A549 (cell line): ENCODE results near the gene IL1R1. TPM values are rescaled to one million over a fixed set of nuclear protein-coding genes. Genes with fewer than 3 reads are reported as not detected.
A peak's percentile ranks its signal among the peaks of the same experiment; 100 is the strongest.

Experiments used
- ATAC-seq, 2 experiments: fragments of 200-7000 bp in 1 of 2; fragments of >200 bp in 1 of 2; cut with Nextera tagmentation in 1 of 2; cut with Tn5 transposase in 1 of 2; 3 replicates each; pipeline versions ENCODE4 v1.8.0 to v1.9.1; 2018 to 2020; ENCODE audit warnings: mild to moderate bottlenecking in 1 of 2, moderate library complexity in 1 of 2
- CTCF ChIA-PET: fragments of 300-600 bp; sonication (Branson Sonifier 250); formaldehyde crosslinking; extraction: SDS; loops from one replicate; lab custom pipeline; 2021; ENCODE audit warnings: antibody characterized with exemption, inconsistent platforms; lab: Yijun Ruan, JAX
- POLR2A ChIA-PET: fragments of 350-600 bp; formaldehyde crosslinking; extraction: SDS; loops from one replicate; lab custom pipeline; 2021; ENCODE audit warnings: antibody characterized with exemption, inconsistent platforms; lab: Yijun Ruan, JAX
- DNase-seq, 2 experiments: peaks; one replicate each; pipeline versions ENCODE4 v3.0.0 to v3.0.0-alpha.2; 2011 to 2016; ENCODE audit warnings: low read depth in 1 of 2, low spot score in 1 of 2
- FAIRE-seq: peaks from 2 replicates; lab custom pipeline; 2011; peaks lifted over from hg19 to GRCh38; lab: Jason Lieb, UNC
- H3K27ac ChIP-seq, 2 experiments: fragments of >200 bp; sonication (Bioruptor Twin); formaldehyde crosslinking; 3 replicates each; pipeline ENCODE4 v1.5.1; 2016 to 2017
- H3K4me1 ChIP-seq: fragments of >200 bp; sonication (Bioruptor Twin); formaldehyde crosslinking; 3 replicates; pipeline ENCODE4 v1.6.1; 2016
- H3K4me2 ChIP-seq: fragments of >200 bp; sonication (Bioruptor Twin); formaldehyde crosslinking; 3 replicates; pipeline ENCODE4 v1.6.1; 2016
- H3K4me3 ChIP-seq: fragments of >200 bp; sonication (Bioruptor Twin); formaldehyde crosslinking; 3 replicates; pipeline ENCODE4 v1.5.1; 2016
- H3K9me3 ChIP-seq: fragments of >200 bp; sonication (Bioruptor Twin); formaldehyde crosslinking; 3 replicates; pipeline ENCODE4 v1.6.1; 2016
- CBX8 ChIP-seq: fragments of 200-600 bp; sonication (generic); IDR thresholded peaks from 2 replicates; pipeline ENCODE4 v1.6.1; 2016
- CHD2 ChIP-seq: fragments of 150-350 bp; IDR thresholded peaks from 2 replicates; pipeline ENCODE4 v1.6.1; 2014; ENCODE audit warnings: low read length; ENCODE audit not compliant: partially characterized antibody
- EHF ChIP-seq: fragments of 250-450 bp; sonication (Bioruptor Pico); IDR thresholded peaks from 2 replicates; pipeline ENCODE4 v1.5.0; 2020; ENCODE audit warnings: mild to moderate bottlenecking
- FOSB ChIP-seq: fragments of 250-450 bp; sonication (Bioruptor Pico); IDR thresholded peaks from 2 replicates; pipeline ENCODE4 v1.5.0; 2020; ENCODE audit warnings: mild to moderate bottlenecking, moderate library complexity
- FOSL2 ChIP-seq, 2 experiments: fragments of 450-650 bp in 1 of 2; fragments of >200 bp in 1 of 2; sonication (Bioruptor Twin) in 1 of 2; formaldehyde crosslinking; IDR thresholded peaks; 2 replicates each; pipeline versions ENCODE4 v1.5.0 to v1.6.1; 2016 to 2020; ENCODE audit warnings: mild to moderate bottlenecking in 1 of 2, moderate library complexity in 1 of 2
- HEYL ChIP-seq: fragments of 250-450 bp; sonication (Bioruptor Pico); IDR thresholded peaks from 2 replicates; pipeline ENCODE4 v1.8.0; 2021; ENCODE audit warnings: mild to moderate bottlenecking, moderate library complexity
- HOXB13 ChIP-seq: fragments of 250-450 bp; sonication (Bioruptor Pico); IDR thresholded peaks from 2 replicates; pipeline ENCODE4 v1.5.0; 2020; ENCODE audit warnings: low read depth, mild to moderate bottlenecking, moderate library complexity
- KDM5A ChIP-seq: fragments of 200-600 bp; sonication (generic); IDR thresholded peaks from 2 replicates; pipeline ENCODE4 v1.6.1; 2016; ENCODE audit warnings: antibody characterized with exemption, mild to moderate bottlenecking
- NFE2L2 ChIP-seq: fragments of 150-350 bp; conservative IDR thresholded peaks from 2 replicates; pipeline ENCODE4 v1.6.1; 2014; ENCODE audit warnings: low read length
- PHF8 ChIP-seq: fragments of 200-600 bp; sonication (generic); IDR thresholded peaks from 2 replicates; pipeline ENCODE4 v1.6.1; 2016; ENCODE audit warnings: low read depth, mild to moderate bottlenecking, antibody characterized with exemption, moderate library complexity, borderline replicate concordance
- RARB ChIP-seq: fragments of 250-450 bp; sonication (Bioruptor Pico); IDR thresholded peaks from 2 replicates; pipeline ENCODE4 v1.8.0; 2021; ENCODE audit warnings: mild to moderate bottlenecking, moderate library complexity
- RFX5 ChIP-seq: fragments of 450-650 bp; IDR thresholded peaks from 2 replicates; pipeline ENCODE4 v1.7.1; 2014; ENCODE audit warnings: antibody characterized with exemption, mild to moderate bottlenecking, moderate library complexity
- TFCP2L1 ChIP-seq: fragments of 250-450 bp; sonication (Bioruptor Pico); IDR thresholded peaks from 2 replicates; pipeline ENCODE4 v1.5.0; 2021; ENCODE audit warnings: mild to moderate bottlenecking
- TP53 ChIP-seq: fragments of 250-450 bp; sonication (Bioruptor Pico); IDR thresholded peaks from 2 replicates; pipeline ENCODE4 v1.5.0; 2021; ENCODE audit warnings: mild to moderate bottlenecking, moderate library complexity
- ZNF302 ChIP-seq: fragments of 250-450 bp; sonication (Bioruptor Pico); IDR thresholded peaks from 2 replicates; pipeline ENCODE4 v1.9.0; 2021; ENCODE audit warnings: inconsistent platforms, mild to moderate bottlenecking, moderate library complexity
- ZSCAN20 ChIP-seq: fragments of 250-450 bp; sonication (Bioruptor Pico); IDR thresholded peaks from 2 replicates; pipeline ENCODE4 v1.8.0; 2022; ENCODE audit warnings: mild to moderate bottlenecking, moderate library complexity
- WGBS: methylation state at CpG from one replicate; pipeline ENCODE4 v1.1.6; 2017; ENCODE audit errors: missing lambda C conversion rate; 5-methylcytosine and 5-hydroxymethylcytosine counted together
- polyA plus RNA-seq, 4 experiments: library from polyadenylated mRNA; depleted of rRNA in 3 of 4; stranded (reverse); fragments of >200 nt; fragmentation: RNase III in 1 of 4; extraction: RNeasy Plus Mini Kit Qiagen cat#74134 plus additional on column Dnase treatment in 1 of 4; gene quantifications; 2 replicates in 3 of 4; 3 replicates in 1 of 4; pipeline ENCODE4 v1.2.3, GENCODE V29; 2011 to 2017
- TF ChIP-seq, protein P1 (sequence below): fragments of >200 bp; sonication (Bioruptor Twin); formaldehyde crosslinking; IDR thresholded peaks from 3 replicates; pipeline ENCODE4 v1.6.1; 2016
- TF ChIP-seq, protein P2 (sequence below): fragments of 150-350 bp; IDR thresholded peaks from 2 replicates; pipeline ENCODE4 v1.6.1; 2014; ENCODE audit warnings: low read depth, mild to moderate bottlenecking, low read length
- TF ChIP-seq, protein P3 (sequence below): fragments of 250-450 bp; sonication (Bioruptor Pico); IDR thresholded peaks from 2 replicates; pipeline ENCODE4 v1.5.0; 2020; ENCODE audit warnings: low read depth, mild to moderate bottlenecking, moderate library complexity

IL1R1 gene
- polyA plus RNA-seq, 2 of the 4 experiments (the other 2 are of a cell fraction): 32.5 to 34.7 TPM

DNA sequence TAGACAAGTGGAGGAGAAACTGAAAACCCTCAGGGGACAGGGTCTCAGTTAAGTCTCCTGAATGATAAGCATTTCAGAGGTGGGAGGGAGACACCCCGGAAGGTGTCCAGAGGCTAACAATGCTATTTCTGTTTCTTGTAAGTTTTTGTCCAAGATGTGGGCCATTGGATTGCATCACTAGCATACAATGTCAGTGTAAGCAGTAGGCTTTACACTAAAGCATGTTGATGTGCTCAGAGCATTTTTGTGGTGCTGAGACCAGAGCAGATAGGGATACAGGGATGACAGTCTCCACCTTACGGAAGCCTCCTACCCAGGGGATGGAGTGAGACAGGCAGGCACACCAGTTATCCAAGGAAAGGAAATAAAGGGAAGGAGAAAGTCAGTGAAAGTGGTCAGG is 2.2 kb upstream of the IL1R1 start:
- no peak for ATAC-seq
- Histone ChIP-seq H3K4me1 (peaks cover 10% of the 10 kb centered on the region), H3K4me3 (no peak overlapping the region)
- CTCF ChIA-PET: interaction anchor here (1.2 to 4.5 kb wide), 6 partner anchors 16 to 120 kb away, joined by 3 to 24 read pairs (median 6); no protein-coding TSS in a partner anchor
- no peak for FAIRE-seq
- no peak for TF ChIP-seq HEYL (CRISPR knock-in tag)
- no peak for TF ChIP-seq EHF (CRISPR knock-in tag)
- no peak for TF ChIP-seq RFX5
- TF ChIP-seq, protein P1, sequence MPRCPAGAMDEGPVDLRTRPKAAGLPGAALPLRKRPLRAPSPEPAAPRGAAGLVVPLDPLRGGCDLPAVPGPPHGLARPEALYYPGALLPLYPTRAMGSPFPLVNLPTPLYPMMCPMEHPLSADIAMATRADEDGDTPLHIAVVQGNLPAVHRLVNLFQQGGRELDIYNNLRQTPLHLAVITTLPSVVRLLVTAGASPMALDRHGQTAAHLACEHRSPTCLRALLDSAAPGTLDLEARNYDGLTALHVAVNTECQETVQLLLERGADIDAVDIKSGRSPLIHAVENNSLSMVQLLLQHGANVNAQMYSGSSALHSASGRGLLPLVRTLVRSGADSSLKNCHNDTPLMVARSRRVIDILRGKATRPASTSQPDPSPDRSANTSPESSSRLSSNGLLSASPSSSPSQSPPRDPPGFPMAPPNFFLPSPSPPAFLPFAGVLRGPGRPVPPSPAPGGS: no peak
- TF ChIP-seq FOSB: no peak
- no peak for TF ChIP-seq NFE2L2
- TF ChIP-seq, all 56 proteins: peak for 0
- WGBS: 96% methylated on average over 2 of the region's 2 CpGs
- Histone ChIP-seq H3K27ac (0 out of 6 replicates have a peak overlapping the region, but pooled peaks of 1 of the 2 experiments have one; percentile 97), H3K4me2 (no peak overlapping the region), H3K9me3 (peaks cover 22% of the 10 kb centered on the region)
- DNase-seq: no peak
- POLR2A ChIA-PET: no interaction called here

DNA sequence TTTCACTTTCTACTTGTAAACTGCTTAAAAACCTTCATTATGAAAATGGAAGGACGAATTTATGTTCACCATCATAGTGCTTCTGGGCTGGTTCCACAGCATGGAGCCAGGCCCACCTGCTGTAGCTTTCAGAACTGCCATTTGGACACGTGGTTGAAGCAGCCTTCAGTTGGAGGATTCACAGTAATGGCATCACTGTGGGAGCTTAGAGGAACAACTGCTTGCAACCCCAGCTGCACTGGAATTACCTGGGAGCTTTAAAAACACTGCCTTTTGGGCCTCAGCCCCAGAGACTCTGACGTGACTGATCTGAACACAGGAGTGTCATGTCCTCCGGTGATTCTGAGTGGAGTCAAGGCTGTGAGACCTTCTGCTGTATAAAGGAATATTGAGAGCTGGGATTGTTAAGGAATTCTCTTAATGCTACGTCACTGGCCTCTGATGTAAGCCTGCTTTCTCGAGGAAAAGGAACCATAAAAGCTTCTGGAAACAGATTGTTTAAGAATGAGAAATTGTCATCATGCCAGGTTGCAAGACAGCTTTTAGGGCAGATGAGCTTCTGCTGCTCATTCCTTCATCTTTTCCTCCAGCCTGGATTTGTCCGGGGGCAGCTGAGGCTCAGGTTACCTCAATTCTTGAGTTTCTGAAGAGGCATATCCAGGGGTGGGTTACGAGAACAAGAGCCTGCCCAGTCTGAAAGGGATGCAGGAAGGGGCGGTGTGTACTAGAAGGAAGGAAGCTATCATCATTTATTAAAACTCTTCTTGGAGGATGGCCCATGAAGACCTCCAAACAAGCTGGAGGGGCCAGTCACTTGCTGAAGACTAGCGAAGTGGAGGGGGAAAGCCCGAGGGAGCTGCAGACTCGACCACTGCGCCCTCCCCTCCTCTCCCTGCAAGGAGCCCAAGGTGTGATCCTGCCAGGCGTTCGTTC is 1.3 kb upstream of the IL1R1 start:
- H3K4me3 ChIP-seq: no peak overlapping the region
- no peak for FAIRE-seq
- 85% methylated on average over 15 of the region's 15 CpGs for WGBS
- ChIA-PET CTCF (interaction anchor here (0.6 to 3.2 kb wide), 13 partner anchors 15 to 1133 kb away, joined by 3 to 24 read pairs (median 5); partner anchors contain the start of gene IL18R1), POLR2A (interaction anchor here (0.9 to 2.3 kb wide), 4 partner anchors 33 to 100 kb away, joined by 4 to 10 read pairs (median 7); no protein-coding TSS in a partner anchor)
- peaks cover 10% of the 10 kb centered on the region for H3K4me1 ChIP-seq
- no peak for DNase-seq
- peaks cover 31% of the 10 kb centered on the region for H3K9me3 ChIP-seq
- peak overlapping the region; percentile 86 to 97 for H3K27ac ChIP-seq
- no peak for TF ChIP-seq FOSL2 (IDR thresholded peaks at IDR 0.05)
- no peak for TF ChIP-seq FOSL2 (CRISPR knock-in tag; IDR thresholded peaks at IDR 0.05)
- no peak for TF ChIP-seq RARB (CRISPR knock-in tag)
- no peak for TF ChIP-seq TP53
- TF ChIP-seq ZNF302: no peak
- TF ChIP-seq HOXB13: no peak
- TF ChIP-seq, protein P2, sequence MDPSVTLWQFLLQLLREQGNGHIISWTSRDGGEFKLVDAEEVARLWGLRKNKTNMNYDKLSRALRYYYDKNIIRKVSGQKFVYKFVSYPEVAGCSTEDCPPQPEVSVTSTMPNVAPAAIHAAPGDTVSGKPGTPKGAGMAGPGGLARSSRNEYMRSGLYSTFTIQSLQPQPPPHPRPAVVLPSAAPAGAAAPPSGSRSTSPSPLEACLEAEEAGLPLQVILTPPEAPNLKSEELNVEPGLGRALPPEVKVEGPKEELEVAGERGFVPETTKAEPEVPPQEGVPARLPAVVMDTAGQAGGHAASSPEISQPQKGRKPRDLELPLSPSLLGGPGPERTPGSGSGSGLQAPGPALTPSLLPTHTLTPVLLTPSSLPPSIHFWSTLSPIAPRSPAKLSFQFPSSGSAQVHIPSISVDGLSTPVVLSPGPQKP: no peak
- TF ChIP-seq CHD2: no peak
- no peak for TF ChIP-seq RFX5
- TF ChIP-seq CBX8: no peak
- TF ChIP-seq HEYL (CRISPR knock-in tag): no peak
- TF ChIP-seq KDM5A: no peak
- no peak for TF ChIP-seq TFCP2L1
- TF ChIP-seq, protein P3, sequence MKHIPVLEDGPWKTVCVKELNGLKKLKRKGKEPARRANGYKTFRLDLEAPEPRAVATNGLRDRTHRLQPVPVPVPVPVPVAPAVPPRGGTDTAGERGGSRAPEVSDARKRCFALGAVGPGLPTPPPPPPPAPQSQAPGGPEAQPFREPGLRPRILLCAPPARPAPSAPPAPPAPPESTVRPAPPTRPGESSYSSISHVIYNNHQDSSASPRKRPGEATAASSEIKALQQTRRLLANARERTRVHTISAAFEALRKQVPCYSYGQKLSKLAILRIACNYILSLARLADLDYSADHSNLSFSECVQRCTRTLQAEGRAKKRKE (CRISPR knock-in tag): no peak
- no peak for TF ChIP-seq FOSB
- TF ChIP-seq PHF8: no peak
- TF ChIP-seq ZSCAN20 (CRISPR knock-in tag): no peak
- ATAC-seq: no peak; a peak in 1 of 6 replicates
- H3K4me2 ChIP-seq: peak overlapping the region; percentile 95
